ENCODE data around the gene UCHL3.

DNA sequence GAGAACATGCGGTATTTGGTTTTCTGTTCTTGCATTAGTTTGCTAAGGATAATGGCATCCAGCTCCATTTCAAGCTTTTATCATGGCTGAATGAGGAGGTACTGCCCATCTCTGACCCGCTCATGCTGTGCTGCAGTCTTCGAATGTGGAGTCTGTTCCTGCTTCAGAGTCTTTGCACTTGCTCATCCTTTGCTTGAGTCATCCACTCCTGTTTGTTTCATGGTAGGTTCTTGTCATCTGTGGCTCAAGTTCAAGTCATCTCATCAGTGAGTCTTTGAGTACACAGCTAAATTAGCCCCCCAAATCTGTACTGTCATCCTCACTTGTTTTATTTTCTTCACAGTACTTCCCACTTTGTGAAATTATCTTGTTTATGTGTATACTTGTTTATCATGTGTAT, 5.4 kb downstream of the UCHL3 start:
- no peak for TF ChIP-seq POLR2A (IDR thresholded peaks at IDR 0.05; ENCODE audit: low read depth, low read length)
- TF ChIP-seq CTCF (IDR thresholded peaks at IDR 0.05 in 2 of 3, conservative IDR thresholded peaks at IDR 0.05 in 1 of 3; ENCODE audit: control insufficient read depth in 2 of 3, extremely low read depth in 1 of 3, insufficient read depth in 1 of 3, low read depth in 3 of 3, low read length in 3 of 3) = no peak
- TF ChIP-seq SIX5 (IDR thresholded peaks at IDR 0.05; ENCODE audit: low read depth, low read length, severe bottlenecking) = no peak
- TF ChIP-seq HDGF (IDR thresholded peaks at IDR 0.05) = no peak
- TF ChIP-seq, protein P1, sequence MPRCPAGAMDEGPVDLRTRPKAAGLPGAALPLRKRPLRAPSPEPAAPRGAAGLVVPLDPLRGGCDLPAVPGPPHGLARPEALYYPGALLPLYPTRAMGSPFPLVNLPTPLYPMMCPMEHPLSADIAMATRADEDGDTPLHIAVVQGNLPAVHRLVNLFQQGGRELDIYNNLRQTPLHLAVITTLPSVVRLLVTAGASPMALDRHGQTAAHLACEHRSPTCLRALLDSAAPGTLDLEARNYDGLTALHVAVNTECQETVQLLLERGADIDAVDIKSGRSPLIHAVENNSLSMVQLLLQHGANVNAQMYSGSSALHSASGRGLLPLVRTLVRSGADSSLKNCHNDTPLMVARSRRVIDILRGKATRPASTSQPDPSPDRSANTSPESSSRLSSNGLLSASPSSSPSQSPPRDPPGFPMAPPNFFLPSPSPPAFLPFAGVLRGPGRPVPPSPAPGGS (IDR thresholded peaks at IDR 0.05; ENCODE audit: borderline replicate concordance, insufficient read depth, low read depth, low read length, poor library complexity, severe bottlenecking) = no peak
